HEK293T (cell line): Measurements from ENCODE around the gene PPP1R7.

ENCODE experiments used
- CTCF ChIA-PET: fragments of 350-600 bp; formaldehyde crosslinking; extraction: SDS; loops from one replicate; lab custom pipeline; 2021; ENCODE audit warnings: antibody characterized with exemption, inconsistent platforms; lab: Yijun Ruan, JAX
- POLR2A ChIA-PET: fragments of 350-600 bp; formaldehyde crosslinking; extraction: SDS; loops from one replicate; lab custom pipeline; 2020; ENCODE audit warnings: antibody characterized with exemption, inconsistent platforms; lab: Yijun Ruan, JAX
- DNase-seq: peaks from one replicate; pipeline ENCODE4 v3.0.0; 2012; ENCODE audit warnings: mixed read lengths; ENCODE audit errors: extremely low spot score
- ARNT ChIP-seq: fragments of 450-650 bp; IDR thresholded peaks from 2 replicates; pipeline ENCODE4 v1.6.1; 2017; ENCODE audit warnings: mild to moderate bottlenecking
- BHLHE40 ChIP-seq: fragments of 450-650 bp; IDR thresholded peaks from 2 replicates; pipeline ENCODE4 v1.6.1; 2016; ENCODE audit warnings: mild to moderate bottlenecking, moderate library complexity, borderline replicate concordance
- CTBP1 ChIP-seq: fragments of 450-650 bp; IDR thresholded peaks from 2 replicates; pipeline ENCODE4 v1.6.1; 2016; ENCODE audit warnings: borderline replicate concordance
- ELF4 ChIP-seq: fragments of 450-650 bp; IDR thresholded peaks from 2 replicates; pipeline ENCODE4 v1.6.1; 2017; ENCODE audit warnings: antibody characterized with exemption
- FOXA1 ChIP-seq: fragments of 450-650 bp; IDR thresholded peaks from 2 replicates; pipeline ENCODE4 v1.6.1; 2016; ENCODE audit warnings: mild to moderate bottlenecking
- FOXK2 ChIP-seq: fragments of 450-650 bp; IDR thresholded peaks from 2 replicates; pipeline ENCODE4 v1.6.1; 2016; ENCODE audit warnings: mild to moderate bottlenecking
- FOXM1 ChIP-seq: fragments of 450-650 bp; IDR thresholded peaks from 2 replicates; pipeline ENCODE4 v1.6.1; 2017; ENCODE audit warnings: mild to moderate bottlenecking, borderline replicate concordance
- HDGF ChIP-seq: fragments of 450-650 bp; IDR thresholded peaks from 2 replicates; pipeline ENCODE4 v1.6.1; 2017; ENCODE audit warnings: antibody characterized with exemption, borderline replicate concordance
- L3MBTL2 ChIP-seq: fragments of 450-650 bp; conservative IDR thresholded peaks from 2 replicates; pipeline ENCODE4 v1.6.1; 2016; ENCODE audit warnings: mild to moderate bottlenecking
- LEF1 ChIP-seq: fragments of 450-650 bp; IDR thresholded peaks from 2 replicates; pipeline ENCODE4 v1.6.1; 2017; ENCODE audit warnings: mild to moderate bottlenecking, borderline replicate concordance
- NFRKB ChIP-seq: fragments of 450-650 bp; IDR thresholded peaks from 2 replicates; pipeline ENCODE4 v1.6.1; 2016; ENCODE audit warnings: mild to moderate bottlenecking, moderate library complexity
- PKNOX1 ChIP-seq: fragments of 450-650 bp; IDR thresholded peaks from 2 replicates; pipeline ENCODE4 v1.6.1; 2016
- SP1 ChIP-seq: fragments of 450-650 bp; IDR thresholded peaks from 2 replicates; pipeline ENCODE4 v1.6.1; 2017
- SUZ12 ChIP-seq: fragments of 450-650 bp; IDR thresholded peaks from 2 replicates; pipeline ENCODE4 v1.6.1; 2016; ENCODE audit warnings: mild to moderate bottlenecking
- TARDBP ChIP-seq: fragments of 450-650 bp; IDR thresholded peaks from 2 replicates; pipeline ENCODE4 v1.6.1; 2016
- ZNF384 ChIP-seq: fragments of 450-650 bp; IDR thresholded peaks from 2 replicates; pipeline ENCODE4 v1.6.1; 2016

The PPP1R7 gene

GRCh38 chr2:241184901-241185300, 34.6 kb downstream of the PPP1R7 start:
- no peak for TF ChIP-seq SUZ12
- no peak for TF ChIP-seq TARDBP
- no peak for TF ChIP-seq CTBP1
- TF ChIP-seq HDGF, result no peak
- no peak for TF ChIP-seq NFRKB
- no peak for TF ChIP-seq FOXM1
- TF ChIP-seq ZNF384, result no peak
- no peak for TF ChIP-seq SP1
- no peak for TF ChIP-seq ELF4
- no peak for TF ChIP-seq LEF1
- no peak for TF ChIP-seq PKNOX1
- TF ChIP-seq L3MBTL2, result no peak
- no peak for TF ChIP-seq BHLHE40
- no peak for TF ChIP-seq ARNT
- TF ChIP-seq FOXA1, result no peak
- no peak for TF ChIP-seq FOXK2
- ChIA-PET POLR2A (no interaction called here), CTCF (no interaction called here)
- no peak for DNase-seq

DNA sequence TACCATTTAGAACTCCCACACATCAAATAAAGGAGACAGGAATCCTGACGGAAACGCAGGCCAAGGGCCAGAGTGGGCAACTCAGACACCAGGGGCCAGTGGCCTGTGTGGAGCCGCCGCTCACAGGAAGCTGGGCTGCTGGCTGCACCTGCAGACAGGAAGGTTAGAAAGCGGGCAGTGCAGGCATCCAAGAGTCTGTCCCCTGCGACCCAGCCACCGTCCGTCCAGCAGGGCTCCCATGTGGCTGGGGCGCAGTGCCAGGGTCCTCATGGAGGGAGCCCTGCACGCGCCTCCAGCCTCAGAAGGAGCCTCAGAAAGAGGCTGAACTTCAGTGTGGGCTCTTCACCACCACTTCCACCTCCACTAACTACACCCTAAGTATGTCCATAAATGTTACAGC, 35.7 kb downstream of the PPP1R7 start:
- POLR2A ChIA-PET, result no interaction called here
- no peak for DNase-seq
- TF ChIP-seq HDGF (no peak), SP1 (no peak)
- CTCF ChIA-PET, result no interaction called here

DNA sequence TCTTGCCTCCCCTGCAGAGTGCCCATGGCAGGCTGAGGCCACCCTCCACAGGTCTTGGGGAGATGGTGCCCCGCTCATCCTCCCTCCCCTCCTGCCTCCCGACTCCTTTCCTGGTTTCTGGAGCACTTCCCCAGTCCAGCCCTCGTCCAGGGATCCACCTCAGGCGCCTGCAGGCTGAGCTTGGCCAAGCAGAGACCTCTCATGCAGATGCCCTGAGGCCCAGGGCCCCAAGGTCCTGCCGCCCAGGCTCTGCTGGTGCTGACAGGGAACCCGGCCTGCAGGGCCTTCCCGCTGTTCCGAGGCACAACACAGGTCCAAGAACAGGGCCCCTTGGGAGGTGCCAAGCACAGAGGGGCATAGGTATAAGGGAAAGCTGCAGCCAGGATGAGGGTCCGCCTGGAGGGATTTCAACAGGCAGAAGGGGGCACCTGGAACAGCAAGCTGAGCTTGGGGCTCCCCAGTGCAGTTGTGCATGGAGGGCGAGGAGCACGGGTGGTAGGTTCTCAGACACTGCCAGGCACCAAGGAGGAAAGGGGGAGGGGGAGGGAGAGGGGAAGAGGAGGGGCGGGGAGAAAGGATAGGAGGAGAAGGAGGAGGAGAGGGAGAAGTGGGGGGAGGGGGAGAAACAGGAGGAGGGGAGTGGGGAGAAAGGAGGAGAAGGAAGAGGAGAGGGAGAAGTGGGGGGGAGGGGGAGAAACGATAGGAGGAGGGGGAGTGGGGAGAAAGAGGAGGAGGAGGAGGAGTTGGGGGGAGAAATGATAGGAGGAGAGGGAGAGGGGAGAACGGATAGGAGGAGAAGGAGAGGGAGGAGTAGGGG, 37.0 kb downstream of the PPP1R7 start:
- CTCF ChIA-PET, result no interaction called here
- POLR2A ChIA-PET, result no interaction called here
- no peak for DNase-seq
- TF ChIP-seq SUZ12 (no peak), BHLHE40 (no peak), ZNF384 (no peak), SP1 (no peak), TARDBP (no peak), FOXK2 (no peak), ARNT (no peak), ELF4 (no peak), NFRKB (no peak), CTBP1 (no peak), HDGF (no peak), FOXM1 (no peak), LEF1 (no peak), FOXA1 (no peak)

- CTCF ChIA-PET, result no interaction called here
- TF ChIP-seq FOXK2, result no peak
- TF ChIP-seq ZNF384, result no peak
- no peak for TF ChIP-seq L3MBTL2
- TF ChIP-seq PKNOX1, result no peak
- no peak for TF ChIP-seq SUZ12
- TF ChIP-seq ARNT, result no peak
- no peak for TF ChIP-seq LEF1
- no peak for TF ChIP-seq ELF4
- no peak for DNase-seq
- POLR2A ChIA-PET, result no interaction called here
Measured at GRCh38 chr2:241187918-241188234, 37.6 kb downstream of the PPP1R7 start.

DNA sequence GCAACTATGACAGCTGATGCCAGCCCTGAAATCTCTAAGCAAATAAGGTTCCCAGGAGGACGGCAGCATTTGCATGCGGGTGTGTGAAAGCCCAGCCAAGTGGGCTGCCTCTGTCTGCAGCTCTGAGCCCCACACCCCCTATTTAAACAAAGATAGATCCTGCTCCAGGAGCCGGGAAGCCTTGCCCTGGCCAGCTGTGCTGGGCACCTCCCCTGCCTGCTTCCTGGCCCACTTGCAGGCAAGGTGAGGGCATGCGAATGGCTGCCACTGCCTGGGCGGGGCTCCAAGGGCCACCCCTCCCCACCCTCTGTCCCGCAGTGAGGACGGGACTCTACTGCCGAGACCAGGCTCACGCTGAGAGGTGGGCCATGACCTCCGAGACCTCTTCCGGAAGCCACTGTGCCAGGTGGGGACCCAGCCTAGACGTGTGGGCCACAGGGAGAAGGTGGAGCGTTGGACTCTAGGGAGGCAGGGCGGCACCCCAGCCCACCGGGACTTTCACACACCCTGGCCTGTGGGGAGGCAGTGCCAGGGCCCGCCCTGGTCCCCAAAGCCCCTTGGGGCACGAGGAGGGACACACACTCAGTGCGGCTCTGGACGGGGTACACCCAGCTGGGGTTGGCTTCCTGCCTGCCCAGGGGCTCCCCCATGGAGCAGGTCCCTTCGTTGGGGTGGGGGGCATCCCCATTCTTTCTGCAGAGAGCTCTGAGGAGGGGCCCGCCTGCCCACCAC, 38.3 kb downstream of the PPP1R7 start, which contains the start of gene ANO7:
ANO7 (plus strand) TSS at position 317 of the 732 bp plus-strand sequence. CDS start 1,387 bp downstream, outside the sequence.
- TF ChIP-seq FOXM1 (no peak), LEF1 (no peak), HDGF (no peak), TARDBP (no peak), FOXK2 (no peak), SUZ12 (no peak), ARNT (no peak), PKNOX1 (no peak), NFRKB (no peak), ZNF384 (no peak), FOXA1 (no peak), ELF4 (no peak), L3MBTL2 (no peak), CTBP1 (no peak), BHLHE40 (no peak), SP1 (no peak)
- CTCF ChIA-PET, result interaction anchor here (0.6 kb wide), 1 partner anchor 22 kb away, joined by 4 read pairs; no protein-coding TSS in a partner anchor
- no peak for DNase-seq
- POLR2A ChIA-PET, result no interaction called here
